Fibroblast of villous mesenchyme (primary cell): ENCODE results near the gene PDP2. TPM values are rescaled to one million over a fixed set of nuclear protein-coding genes. Genes with fewer than 3 reads are reported as not detected.
A peak's percentile ranks its signal among the peaks of the same experiment; 100 is the strongest.
"Not testable (repeated sequence)": the region's sequence is repeated elsewhere in the genome, so short reads cannot be mapped to it uniquely, and the experiment has no call there.

Experiments
- DNase-seq: peaks from one replicate; pipeline ENCODE4 v3.0.0-alpha.2; 2010; ENCODE audit warnings: low read depth
- H3K4me3 ChIP-seq: 2 replicates; pipeline ENCODE4 v1.5.1; 2011; ENCODE audit warnings: low read depth, mild to moderate bottlenecking, low read length
- CTCF ChIP-seq: IDR thresholded peaks from 2 replicates; pipeline ENCODE4 v1.5.1; 2012; ENCODE audit warnings: low read depth, mild to moderate bottlenecking, low read length; ENCODE audit not compliant: insufficient read depth
- total RNA-seq: library from RNA; depleted of rRNA; stranded (reverse); fragments of >200 nt; gene quantifications from 2 replicates; pipeline ENCODE4 v1.2.3, GENCODE V29; 2012

The PDP2 gene
- total RNA-seq, 1 donor = 25.9 TPM

DNA sequence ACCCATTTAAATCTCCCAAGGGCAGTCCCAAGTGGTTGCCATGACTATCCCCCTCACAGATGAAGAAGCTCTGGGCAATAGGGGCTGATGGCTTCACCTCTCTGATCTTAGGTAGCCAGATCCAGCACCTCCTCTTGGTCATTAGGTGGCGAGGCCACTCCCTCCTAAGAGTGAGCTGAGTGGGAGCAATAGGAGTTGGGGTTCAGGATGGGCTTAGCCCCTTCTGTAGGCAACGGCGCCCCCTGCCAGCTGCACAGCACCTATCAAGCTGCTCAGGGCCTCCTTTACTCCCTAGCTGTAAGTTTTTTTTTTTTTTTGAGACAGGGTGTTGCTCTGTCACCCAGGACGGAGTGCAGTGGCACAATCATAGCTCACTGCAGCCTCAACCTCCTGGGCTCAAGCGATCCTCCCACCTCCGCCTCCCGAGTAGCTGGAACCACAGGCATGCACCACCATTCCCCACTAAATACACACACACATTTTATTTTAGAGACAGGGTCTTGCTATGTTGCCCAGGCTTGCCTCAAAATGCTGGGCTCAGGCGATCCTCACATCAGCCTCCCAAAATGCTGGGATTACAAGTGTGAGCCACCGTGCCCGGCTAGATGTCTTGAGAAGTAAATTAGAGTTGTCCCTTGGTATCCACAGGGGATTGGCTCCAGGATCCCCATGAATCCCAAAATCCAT is 48.5 kb downstream of the PDP2 start:
- TF ChIP-seq CTCF = peak; percentile 57
- DNase-seq = peak; percentile 57
- H3K4me3 ChIP-seq = no peak overlapping the region

- DNase-seq = peak; percentile 59
- TF ChIP-seq CTCF = no peak
Measured at GRCh38 chr16:66930189-66930588, 49.9 kb downstream of the PDP2 start.

GRCh38 chr16:66931665-66932064 is 51.4 kb downstream of the PDP2 start:
- H3K4me3 ChIP-seq = no peak overlapping the region
- TF ChIP-seq CTCF = no peak
- DNase-seq = no peak

More at GRCh38 chr16:66930189-66930588, 49.9 kb downstream of the PDP2 start:
- no peak overlapping the region for H3K4me3 ChIP-seq

DNA sequence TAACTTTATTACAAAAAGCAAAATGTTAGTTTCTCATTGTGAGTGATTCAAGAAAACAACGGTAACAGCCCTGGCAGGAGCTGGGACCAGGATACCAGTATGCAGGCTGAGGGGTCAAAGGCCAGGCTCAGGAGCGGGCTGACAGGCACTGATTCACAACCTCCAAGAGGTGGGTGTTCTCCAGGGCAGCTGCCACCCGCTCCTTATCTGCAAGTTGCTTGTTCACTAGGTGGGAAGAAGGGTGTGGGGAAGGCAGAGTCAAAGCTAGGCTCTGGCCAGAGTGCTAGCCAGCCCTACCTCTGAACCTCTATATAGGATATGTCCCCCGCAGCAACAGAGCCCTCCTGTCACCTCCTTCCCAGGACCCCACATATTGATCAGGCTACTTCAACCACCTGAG is 51.8 kb downstream of the PDP2 start:
- H3K4me3 ChIP-seq = no peak overlapping the region
- TF ChIP-seq CTCF = no peak
- DNase-seq = no peak

- TF ChIP-seq CTCF = no peak
- peak overlapping the region; percentile 78 for H3K4me3 ChIP-seq
- no peak for DNase-seq
Measured at GRCh38 chr16:66933776-66934137, 53.4 kb downstream of the PDP2 start.

DNA sequence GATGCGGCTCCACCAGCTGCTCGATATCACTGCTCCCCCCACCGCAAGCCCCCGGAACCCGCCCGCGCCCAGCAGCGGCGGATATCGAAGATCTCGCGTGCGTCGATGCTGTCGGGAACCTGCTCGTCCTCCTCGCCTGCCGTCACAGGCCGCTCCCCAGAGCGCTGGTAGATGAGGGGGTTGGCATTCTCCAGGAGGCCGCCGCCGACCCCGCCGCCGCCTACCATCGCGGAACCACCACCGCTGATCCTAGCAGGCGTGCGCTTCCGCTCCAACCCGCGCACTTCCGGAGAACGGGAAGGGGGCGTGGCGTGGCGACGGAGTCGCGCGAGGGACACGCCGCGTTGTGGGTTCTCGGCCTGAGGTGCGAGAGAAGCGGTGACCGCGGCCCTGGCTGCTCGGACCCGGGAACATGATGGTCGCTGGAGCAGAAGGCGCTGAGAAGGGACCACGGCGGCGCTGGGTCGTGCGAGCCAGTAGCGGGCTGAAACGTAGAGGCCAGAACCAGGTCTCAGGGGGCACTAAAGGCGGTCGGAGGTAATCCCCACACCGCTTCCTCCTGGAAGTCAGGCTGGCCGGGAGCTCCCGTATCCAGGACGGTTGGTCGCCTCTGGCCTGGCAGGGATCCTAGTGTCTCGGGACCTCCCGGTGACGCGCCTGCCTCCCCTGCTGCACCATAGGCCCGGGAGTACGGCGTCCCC is 54.0 kb downstream of the PDP2 start, which contains the start of gene CIAO2B:
CIAO2B (minus strand) TSS at position 265 of the 701 bp plus-strand sequence; CDS start at position 227, 38 bp downstream.
- peak; percentile 87 for DNase-seq
- peak within 1 kb of the TSS; percentile 78 for H3K4me3 ChIP-seq
- no peak for TF ChIP-seq CTCF

DNA sequence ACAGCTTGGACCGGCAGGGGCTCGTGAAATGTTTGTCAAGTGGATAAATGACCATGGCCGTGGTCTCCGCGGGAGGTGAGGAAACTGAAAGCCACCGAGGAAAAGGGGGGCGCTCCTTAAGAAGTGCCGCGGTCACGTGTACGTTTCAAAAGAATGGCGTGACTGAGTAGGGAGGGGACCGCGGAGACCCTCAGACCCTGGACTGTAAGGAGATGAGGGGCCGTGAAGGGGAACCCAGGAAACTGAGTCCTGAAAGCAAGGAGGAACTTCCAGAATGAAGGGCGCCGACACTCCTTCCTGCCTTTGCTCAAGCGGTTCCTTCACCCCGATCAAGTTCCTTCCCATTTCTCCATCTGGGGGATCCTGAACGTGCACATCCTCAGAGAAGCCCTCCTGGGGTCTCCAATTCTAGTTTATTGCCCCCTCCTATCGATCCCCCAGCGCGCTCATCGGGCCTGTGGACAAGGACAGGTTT is 54.6 kb downstream of the PDP2 start:
- DNase-seq = not testable (repeated sequence)
- peak overlapping the region; percentile 78 for H3K4me3 ChIP-seq
